Coronary artery (tissue), 2 donors: ENCODE results near the gene SIAH2.
A peak's percentile ranks its signal among the peaks of the same experiment; 100 is the strongest.

Experiments used
- DNase-seq: peaks from one replicate; pipeline ENCODE4 v3.0.0-alpha.2; 2017; ENCODE audit warnings: low spot score
- H3K27ac ChIP-seq, 2 donors: fragments of 200-600 bp; sonication (generic); one replicate each; pipeline ENCODE4 v1.5.1; 2016 to 2019
- H3K4me3 ChIP-seq: fragments of 200-600 bp; sonication (generic); 2 replicates; pipeline ENCODE4 v1.5.1; 2016; ENCODE audit warnings: mild to moderate bottlenecking, moderate library complexity
- TF ChIP-seq, protein P1 (sequence below): fragments of 200-600 bp; sonication (generic); IDR thresholded peaks from one replicate; pipeline ENCODE4 v1.5.1; 2019; ENCODE audit warnings: antibody characterized with exemption

Gene SIAH2

GRCh38 chr3:150745832-150746231 is 17.1 kb downstream of the SIAH2 start:
- no peak for DNase-seq
- H3K4me3 ChIP-seq, result no peak overlapping the region
- H3K27ac ChIP-seq, result no peak overlapping the region
- TF ChIP-seq, protein P1, sequence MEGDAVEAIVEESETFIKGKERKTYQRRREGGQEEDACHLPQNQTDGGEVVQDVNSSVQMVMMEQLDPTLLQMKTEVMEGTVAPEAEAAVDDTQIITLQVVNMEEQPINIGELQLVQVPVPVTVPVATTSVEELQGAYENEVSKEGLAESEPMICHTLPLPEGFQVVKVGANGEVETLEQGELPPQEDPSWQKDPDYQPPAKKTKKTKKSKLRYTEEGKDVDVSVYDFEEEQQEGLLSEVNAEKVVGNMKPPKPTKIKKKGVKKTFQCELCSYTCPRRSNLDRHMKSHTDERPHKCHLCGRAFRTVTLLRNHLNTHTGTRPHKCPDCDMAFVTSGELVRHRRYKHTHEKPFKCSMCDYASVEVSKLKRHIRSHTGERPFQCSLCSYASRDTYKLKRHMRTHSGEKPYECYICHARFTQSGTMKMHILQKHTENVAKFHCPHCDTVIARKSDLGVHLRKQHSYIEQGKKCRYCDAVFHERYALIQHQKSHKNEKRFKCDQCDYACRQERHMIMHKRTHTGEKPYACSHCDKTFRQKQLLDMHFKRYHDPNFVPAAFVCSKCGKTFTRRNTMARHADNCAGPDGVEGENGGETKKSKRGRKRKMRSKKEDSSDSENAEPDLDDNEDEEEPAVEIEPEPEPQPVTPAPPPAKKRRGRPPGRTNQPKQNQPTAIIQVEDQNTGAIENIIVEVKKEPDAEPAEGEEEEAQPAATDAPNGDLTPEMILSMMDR, result no peak

DNA sequence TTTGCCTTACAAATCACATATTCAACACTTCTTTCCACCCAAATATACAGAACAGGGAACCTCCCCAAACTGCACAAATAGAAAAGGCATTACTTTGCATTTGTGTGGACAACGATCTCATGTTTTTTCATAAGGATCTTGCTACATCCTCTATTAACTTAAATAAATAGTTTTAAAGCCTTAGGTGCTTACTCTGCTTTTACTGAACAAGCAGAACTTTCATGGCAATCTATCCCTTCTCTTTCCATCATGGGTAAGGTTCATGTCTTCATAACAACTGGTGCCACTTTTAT is 18.1 kb downstream of the SIAH2 start:
- H3K4me3 ChIP-seq, result peak overlapping the region; percentile 17
- TF ChIP-seq, protein P1, result no peak
- no peak for DNase-seq
- peak overlapping the region in 1 of 2 donors; percentile 27 for H3K27ac ChIP-seq

- DNase-seq, result no peak
- TF ChIP-seq, protein P1, result no peak
- peak overlapping the region; percentile 17 for H3K4me3 ChIP-seq
- H3K27ac ChIP-seq, result peak overlapping the region; percentile 27
These were observed 18.7 kb downstream of the SIAH2 start for GRCh38 chr3:150744041-150744918.

DNA sequence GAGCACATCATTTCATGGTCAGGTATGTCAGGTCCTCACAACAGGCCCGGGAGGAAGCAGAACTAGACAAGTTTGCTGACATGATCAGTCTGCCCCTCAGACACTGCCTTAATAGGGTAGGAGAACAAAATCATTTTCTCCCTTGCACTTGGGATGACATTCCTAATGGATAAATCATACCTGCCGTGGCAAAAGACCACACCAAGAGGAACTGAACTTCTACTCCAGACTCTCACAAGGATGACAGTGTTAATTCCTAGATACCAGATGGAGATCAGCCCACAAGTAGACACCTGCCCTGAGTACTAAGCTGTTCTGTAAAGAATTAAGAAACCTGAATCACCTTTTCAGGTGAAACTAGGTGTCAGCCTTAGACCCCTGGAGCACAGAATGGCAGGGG is 19.5 kb downstream of the SIAH2 start:
- Histone ChIP-seq H3K27ac (peak overlapping the region; percentile 18 to 27), H3K4me3 (no peak overlapping the region)
- TF ChIP-seq, protein P1, result no peak
- DNase-seq, result no peak

DNA sequence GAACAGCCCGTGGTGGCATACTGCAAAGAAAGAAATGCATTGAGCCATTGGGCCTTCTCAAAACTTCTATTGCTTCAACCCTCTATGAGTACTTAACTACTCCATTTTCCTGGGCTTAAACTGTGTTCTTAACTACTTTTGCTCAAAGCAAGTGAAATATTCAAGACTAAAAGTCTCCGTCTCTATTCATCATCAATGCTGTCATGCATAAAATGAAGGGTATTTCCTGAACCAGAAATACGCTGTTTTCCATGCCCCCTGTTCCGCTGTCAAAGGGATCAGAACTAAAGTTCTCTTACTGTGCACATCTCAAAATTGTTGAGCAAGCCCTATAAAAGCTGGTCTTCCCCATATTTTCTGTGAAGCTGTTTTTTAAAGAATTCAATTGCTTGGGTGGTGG is 20.3 kb downstream of the SIAH2 start:
- TF ChIP-seq, protein P1, result no peak
- no peak overlapping the region for H3K27ac ChIP-seq
- DNase-seq, result no peak

DNA sequence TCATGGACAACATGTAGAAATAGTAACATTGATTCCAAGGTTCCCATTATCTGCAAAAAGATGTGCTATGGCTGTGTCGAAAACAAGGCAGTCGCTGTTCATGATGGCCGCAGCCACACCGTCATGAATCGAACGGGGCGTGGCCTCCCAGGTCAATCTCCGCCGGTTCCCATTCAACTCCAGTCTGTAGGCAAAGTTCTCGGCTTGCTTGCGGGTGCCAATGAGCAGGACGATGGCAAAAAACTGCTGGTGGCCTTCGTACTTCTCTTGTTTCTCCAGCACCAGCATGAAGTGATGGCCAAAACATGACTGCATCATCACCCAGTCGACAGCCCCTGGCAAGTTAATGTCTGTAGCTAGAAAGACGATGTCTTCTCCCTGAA is 20.8 kb downstream of the SIAH2 start:
- TF ChIP-seq, protein P1, result no peak
- Histone ChIP-seq H3K27ac (no peak overlapping the region), H3K4me3 (no peak overlapping the region)
- DNase-seq, result no peak

More for the DNA sequence above, 20.3 kb downstream of the SIAH2 start:
- no peak overlapping the region for H3K4me3 ChIP-seq

- Histone ChIP-seq H3K27ac (no peak overlapping the region), H3K4me3 (no peak overlapping the region)
- TF ChIP-seq, protein P1, result no peak
- no peak for DNase-seq
These were observed 21.4 kb downstream of the SIAH2 start for GRCh38 chr3:150741497-150742140.
